Measurements from ENCODE around the gene NLRP3.
"Not testable (repeated sequence)": the region's sequence is repeated elsewhere in the genome, so short reads cannot be mapped to it uniquely, and the experiment has no call there.

The NLRP3 gene

GRCh38 chr1:247415423-247416361, at the start of gene NLRP3:
NLRP3 (plus strand) TSS chr1:247416173; CDS start chr1:247418801, 2,628 bp downstream.
- peak; percentile 20 to 51 for DNase-seq (ENCODE audit: low read depth in 1 of 2, low spot score in 1 of 2)

GRCh38 chr1:247366345-247366744, 49.6 kb upstream of the NLRP3 start:
- in situ Hi-C loops (cut with HindIII; ENCODE audit: low pct_unique_long_range_greater_than_20kb, low sequenced_read_pairs); DNase-seq (ENCODE audit: low read depth in 1 of 2, low spot score in 1 of 2): not testable (repeated sequence)

More at GRCh38 chr1:247415423-247416361, at the start of gene NLRP3:
- no peak for TF ChIP-seq JUND (IDR thresholded peaks at IDR 0.05; ENCODE audit: low read depth)
- in situ Hi-C loops (cut with HindIII; ENCODE audit: low pct_unique_long_range_greater_than_20kb, low sequenced_read_pairs), result no loop called here

GRCh38 chr1:247366926-247367645, 48.9 kb upstream of the NLRP3 start:
- in situ Hi-C loops (cut with HindIII; ENCODE audit: low pct_unique_long_range_greater_than_20kb, low sequenced_read_pairs), result no loop called here
- TF ChIP-seq JUND (IDR thresholded peaks at IDR 0.05; ENCODE audit: low read depth), result no peak
- no peak for DNase-seq (ENCODE audit: low read depth in 1 of 2, low spot score in 1 of 2)

GRCh38 chr1:247367786-247368422, 48.1 kb upstream of the NLRP3 start:
- no peak for TF ChIP-seq JUND (IDR thresholded peaks at IDR 0.05; ENCODE audit: low read depth)
- in situ Hi-C loops (cut with HindIII; ENCODE audit: low pct_unique_long_range_greater_than_20kb, low sequenced_read_pairs), result no loop called here
- DNase-seq (ENCODE audit: low read depth in 1 of 2, low spot score in 1 of 2), result no peak

- in situ Hi-C loops (cut with HindIII; ENCODE audit: low pct_unique_long_range_greater_than_20kb, low sequenced_read_pairs), result no loop called here
- TF ChIP-seq JUND (IDR thresholded peaks at IDR 0.05; ENCODE audit: low read depth), result no peak
- DNase-seq (ENCODE audit: low read depth in 1 of 2, low spot score in 1 of 2), result no peak
Observed at GRCh38 chr1:247368490-247369145, 47.4 kb upstream of the NLRP3 start.

GRCh38 chr1:247370786-247371732, 44.9 kb upstream of the NLRP3 start:
- DNase-seq (ENCODE audit: low read depth in 1 of 2, low spot score in 1 of 2), result no peak
- TF ChIP-seq JUND (IDR thresholded peaks at IDR 0.05; ENCODE audit: low read depth), result no peak
- in situ Hi-C loops (cut with HindIII; ENCODE audit: low pct_unique_long_range_greater_than_20kb, low sequenced_read_pairs), result no loop called here

GRCh38 chr1:247371801-247372259, 44.1 kb upstream of the NLRP3 start:
- DNase-seq (ENCODE audit: low read depth in 1 of 2, low spot score in 1 of 2), result no peak
- in situ Hi-C loops (cut with HindIII; ENCODE audit: low pct_unique_long_range_greater_than_20kb, low sequenced_read_pairs), result no loop called here
- no peak for TF ChIP-seq JUND (IDR thresholded peaks at IDR 0.05; ENCODE audit: low read depth)

- DNase-seq (ENCODE audit: low read depth in 1 of 2, low spot score in 1 of 2), result peak in 1 of 2 experiments; percentile 22
- TF ChIP-seq JUND (IDR thresholded peaks at IDR 0.05; ENCODE audit: low read depth), result no peak
- in situ Hi-C loops (cut with HindIII; ENCODE audit: low pct_unique_long_range_greater_than_20kb, low sequenced_read_pairs), result no loop called here
Observed at GRCh38 chr1:247373721-247374141, 42.2 kb upstream of the NLRP3 start.

GRCh38 chr1:247374651-247375334, 41.2 kb upstream of the NLRP3 start:
- DNase-seq (ENCODE audit: low read depth in 1 of 2, low spot score in 1 of 2); in situ Hi-C loops (cut with HindIII; ENCODE audit: low pct_unique_long_range_greater_than_20kb, low sequenced_read_pairs): not testable (repeated sequence)

GRCh38 chr1:247375747-247376146, 40.2 kb upstream of the NLRP3 start:
- in situ Hi-C loops (cut with HindIII; ENCODE audit: low pct_unique_long_range_greater_than_20kb, low sequenced_read_pairs), result no loop called here
- DNase-seq (ENCODE audit: low read depth in 1 of 2, low spot score in 1 of 2), result no peak
- TF ChIP-seq JUND (IDR thresholded peaks at IDR 0.05; ENCODE audit: low read depth), result no peak

GRCh38 chr1:247376659-247377058, 39.3 kb upstream of the NLRP3 start:
- in situ Hi-C loops (cut with HindIII; ENCODE audit: low pct_unique_long_range_greater_than_20kb, low sequenced_read_pairs), result no loop called here
- no peak for DNase-seq (ENCODE audit: low read depth in 1 of 2, low spot score in 1 of 2)
- no peak for TF ChIP-seq JUND (IDR thresholded peaks at IDR 0.05; ENCODE audit: low read depth)

GRCh38 chr1:247377656-247378055, 38.3 kb upstream of the NLRP3 start:
- in situ Hi-C loops (cut with HindIII; ENCODE audit: low pct_unique_long_range_greater_than_20kb, low sequenced_read_pairs); DNase-seq (ENCODE audit: low read depth in 1 of 2, low spot score in 1 of 2): not testable (repeated sequence)
